ENCODE results near the gene ARMC12.
"Not testable (repeated sequence)": the region's sequence is repeated elsewhere in the genome, so short reads cannot be mapped to it uniquely, and the experiment has no call there.

ARMC12 gene, protein sequence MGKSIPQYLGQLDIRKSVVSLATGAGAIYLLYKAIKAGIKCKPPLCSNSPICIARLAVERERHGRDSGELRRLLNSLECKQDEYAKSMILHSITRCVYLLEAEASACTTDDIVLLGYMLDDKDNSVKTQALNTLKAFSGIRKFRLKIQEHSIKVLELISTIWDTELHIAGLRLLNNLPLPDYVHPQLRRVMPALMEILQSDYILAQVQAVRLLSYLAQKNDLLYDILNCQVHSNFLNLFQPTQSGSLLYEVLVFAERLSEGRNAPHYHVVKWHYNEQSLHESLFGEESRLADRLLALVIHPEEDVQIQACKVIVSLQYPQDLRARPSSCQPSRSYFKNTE
- total RNA-seq: 0.86 to 1.3 (median 1.2) reads per million in 3 donors

DNA sequence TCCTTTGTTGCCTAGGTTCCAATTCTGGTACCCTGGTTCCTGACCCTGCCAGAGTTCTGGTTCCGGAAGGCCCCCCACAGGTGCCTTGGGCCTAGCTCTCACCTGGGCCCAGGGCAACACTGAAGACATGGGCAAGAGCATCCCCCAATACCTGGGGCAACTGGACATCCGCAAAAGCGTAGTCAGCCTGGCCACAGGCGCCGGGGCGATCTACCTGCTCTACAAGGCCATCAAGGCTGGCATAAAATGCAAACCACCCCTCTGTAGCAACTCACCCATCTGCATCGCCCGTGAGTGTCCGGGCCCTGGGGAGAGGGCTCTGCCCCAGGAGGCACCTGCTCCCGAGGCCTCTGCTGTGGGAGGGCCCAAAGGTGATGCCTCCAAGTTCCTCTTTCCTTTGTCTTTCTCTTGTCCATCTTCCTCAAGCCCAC, at the start of gene ARMC12:
Gene ARMC12 (plus strand): TSS at position 51 of the 431 bp plus-strand sequence. CDS start 77 bp downstream, at position 128.
- Histone ChIP-seq H3K4me3 (ENCODE audit: insufficient read depth, low read depth, low read length, poor library complexity, severe bottlenecking) (no peak within 1 kb of the TSS), H3K27ac (ENCODE audit: insufficient read depth, low read length, poor library complexity, severe bottlenecking) (peak within 1 kb of the TSS; percentile 4), H3K36me3 (ENCODE audit: control insufficient read depth, insufficient read depth, low read length) (no peaks in the 10 kb centered on the region), H3K4me1 (ENCODE audit: control insufficient read depth, insufficient read depth, low read length, poor library complexity, severe bottlenecking) (peaks cover 34% of the 10 kb centered on the region), H3K9me3 (ENCODE audit: control insufficient read depth, low read length) (no peaks in the 10 kb centered on the region), H3K27me3 (replicated peaks; ENCODE audit: control insufficient read depth, insufficient read depth, low read length, poor library complexity, severe bottlenecking) (no peaks in the 10 kb centered on the region)
- DNase-seq: no peak

DNA sequence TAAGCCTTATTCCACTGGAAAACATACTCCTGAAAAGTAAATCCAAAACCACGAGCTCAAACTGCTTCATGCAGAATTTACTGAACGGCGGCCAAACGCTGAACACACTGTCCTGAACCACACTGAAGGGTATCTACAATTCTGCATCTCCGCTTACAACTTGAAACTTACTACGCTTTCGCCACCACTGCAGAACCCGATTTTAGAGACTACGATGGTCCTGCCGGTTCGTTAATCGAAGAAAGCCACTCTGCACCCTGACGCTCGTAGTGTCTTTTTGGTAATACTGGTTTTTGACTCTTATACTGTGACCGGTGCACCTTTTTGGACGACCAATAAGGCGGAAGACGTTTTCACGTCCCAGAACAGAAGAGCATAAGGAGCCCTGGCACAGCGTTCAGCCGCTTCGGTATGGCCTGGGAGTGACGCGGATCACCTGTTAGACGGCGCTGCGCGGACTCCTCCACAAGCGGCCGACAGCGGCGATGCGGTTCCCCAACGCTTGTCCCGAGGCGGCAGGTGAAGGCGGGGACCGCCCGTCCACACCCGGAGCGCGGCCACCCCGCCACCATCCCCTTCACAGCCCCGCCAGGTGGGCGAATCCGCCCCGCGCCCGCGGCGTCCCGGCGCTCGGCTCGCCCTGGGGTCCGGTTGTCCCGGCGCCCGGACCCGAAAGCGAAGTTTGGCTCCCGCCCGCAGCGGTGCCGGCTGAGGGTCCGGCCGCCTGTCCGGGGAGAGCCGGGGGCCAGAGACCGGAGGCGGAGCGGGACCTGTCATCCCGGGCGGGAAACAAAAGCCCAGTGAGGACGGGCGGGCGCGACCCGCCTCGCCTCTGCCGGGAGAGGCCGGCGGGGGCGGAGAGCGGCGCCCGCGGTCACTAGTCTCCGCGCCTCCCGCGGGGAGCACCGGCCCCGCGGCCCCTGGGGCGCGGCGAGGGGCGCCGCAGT, 48.9 kb upstream of the ARMC12 start:
- peak overlapping the region; percentile 95 for H3K4me3 ChIP-seq (ENCODE audit: insufficient read depth, low read depth, low read length, poor library complexity, severe bottlenecking)
- no peaks in the 10 kb centered on the region for H3K27me3 ChIP-seq (replicated peaks; ENCODE audit: control insufficient read depth, insufficient read depth, low read length, poor library complexity, severe bottlenecking)
- H3K9me3 ChIP-seq (ENCODE audit: control insufficient read depth, low read length): no peaks in the 10 kb centered on the region
- H3K27ac ChIP-seq (ENCODE audit: insufficient read depth, low read length, poor library complexity, severe bottlenecking): peak overlapping the region; percentile 78
- peak; percentile 12 to 38 (median 26) for DNase-seq
- peaks cover 3% of the 10 kb centered on the region for H3K36me3 ChIP-seq (ENCODE audit: control insufficient read depth, insufficient read depth, low read length)
- peaks cover 6% of the 10 kb centered on the region for H3K4me1 ChIP-seq (ENCODE audit: control insufficient read depth, insufficient read depth, low read length, poor library complexity, severe bottlenecking)

DNA sequence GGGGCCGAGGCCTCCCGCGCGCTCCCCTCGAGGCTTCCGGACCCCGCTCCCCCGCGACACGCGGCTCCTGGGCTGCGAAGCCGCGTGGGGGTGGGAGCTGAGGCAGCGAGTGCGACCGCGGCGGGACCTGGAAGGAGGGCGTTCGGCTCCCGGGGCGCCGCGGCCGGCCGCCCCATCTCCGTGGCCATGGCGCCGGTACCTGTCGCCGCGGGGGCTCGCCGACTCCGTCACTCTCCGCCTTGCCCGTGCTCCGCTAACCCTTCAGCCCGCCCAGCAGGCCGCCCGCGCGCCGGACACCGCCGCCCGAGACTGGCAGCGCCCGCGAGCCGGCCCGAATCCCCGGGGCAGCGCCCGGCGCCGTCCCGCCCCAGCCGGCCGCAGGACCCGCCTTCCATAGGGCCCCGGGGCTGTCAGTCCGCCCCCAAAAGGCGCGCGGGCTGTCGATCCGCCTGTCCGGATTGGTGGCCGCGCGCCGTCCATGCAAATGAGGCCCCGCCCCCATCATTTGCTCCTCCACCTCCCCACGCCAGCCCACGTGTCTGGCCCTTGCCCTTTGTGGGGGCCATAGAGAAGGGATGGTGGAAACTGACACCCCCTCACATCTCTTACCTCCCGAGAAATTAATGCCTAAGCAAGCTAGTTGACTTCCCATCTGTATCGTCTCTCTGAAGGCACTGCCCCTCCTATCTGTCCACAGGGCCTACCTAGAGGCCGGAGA, 48.1 kb upstream of the ARMC12 start, which contains the start of gene FKBP5:
Gene FKBP5 (minus strand): TSS at position 311 of the 718 bp plus-strand sequence. CDS start 46,091 bp downstream, outside the sequence.
- Histone ChIP-seq H3K27me3 (replicated peaks; ENCODE audit: control insufficient read depth, insufficient read depth, low read length, poor library complexity, severe bottlenecking) (no peaks in the 10 kb centered on the region), H3K4me1 (ENCODE audit: control insufficient read depth, insufficient read depth, low read length, poor library complexity, severe bottlenecking) (peaks cover 3% of the 10 kb centered on the region), H3K9me3 (ENCODE audit: control insufficient read depth, low read length) (no peaks in the 10 kb centered on the region), H3K36me3 (ENCODE audit: control insufficient read depth, insufficient read depth, low read length) (peaks cover 3% of the 10 kb centered on the region), H3K4me3 (ENCODE audit: insufficient read depth, low read depth, low read length, poor library complexity, severe bottlenecking) (peak within 1 kb of the TSS; percentile 95), H3K27ac (ENCODE audit: insufficient read depth, low read length, poor library complexity, severe bottlenecking) (peak within 1 kb of the TSS; percentile 78)
- DNase-seq: peak; percentile 76 to 86 (median 78)

DNA sequence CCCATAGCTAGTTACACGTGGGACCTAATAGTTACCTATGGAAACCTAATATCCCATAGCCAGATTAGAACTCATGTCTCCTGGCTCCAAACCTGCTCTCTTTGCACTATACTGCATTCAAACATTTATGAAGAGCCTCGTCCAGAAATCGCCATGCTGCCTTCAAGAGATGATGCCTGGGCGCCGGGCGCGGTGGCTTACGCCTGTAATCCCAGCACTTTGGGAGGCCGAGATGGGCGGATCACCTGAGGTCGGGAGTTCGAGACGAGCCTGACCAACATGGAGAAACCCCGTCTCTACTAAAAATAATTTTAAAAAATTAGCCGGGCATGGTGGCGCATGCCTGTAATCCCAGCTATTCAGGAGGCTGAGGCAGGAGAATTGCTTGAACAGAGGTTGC, 46.8 kb upstream of the ARMC12 start:
- not testable (repeated sequence) for H3K4me3 ChIP-seq (ENCODE audit: insufficient read depth, low read depth, low read length, poor library complexity, severe bottlenecking); DNase-seq; H3K9me3 ChIP-seq (ENCODE audit: control insufficient read depth, low read length); H3K4me1 ChIP-seq (ENCODE audit: control insufficient read depth, insufficient read depth, low read length, poor library complexity, severe bottlenecking); H3K27me3 ChIP-seq (replicated peaks; ENCODE audit: control insufficient read depth, insufficient read depth, low read length, poor library complexity, severe bottlenecking); H3K36me3 ChIP-seq (ENCODE audit: control insufficient read depth, insufficient read depth, low read length); H3K27ac ChIP-seq (ENCODE audit: insufficient read depth, low read length, poor library complexity, severe bottlenecking)

DNA sequence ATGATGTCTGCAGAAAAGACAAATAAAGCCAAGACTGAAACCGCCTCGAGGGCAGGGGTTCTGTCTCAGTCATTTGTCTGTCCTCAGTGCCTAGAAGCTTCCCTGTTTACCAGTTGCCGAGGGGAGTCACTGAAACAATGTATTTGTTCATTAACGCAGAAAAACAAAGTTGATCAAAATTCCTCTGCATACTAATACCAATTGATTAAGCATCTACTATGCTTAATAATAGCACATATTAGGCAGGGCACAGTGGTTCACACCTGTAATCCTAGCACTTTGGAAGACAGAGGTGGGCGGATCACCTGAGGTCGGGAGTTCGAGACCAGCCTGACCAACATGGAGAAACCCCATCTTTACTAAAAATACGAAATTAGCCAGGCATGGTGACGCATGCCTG, 46.3 kb upstream of the ARMC12 start:
- peaks cover 3% of the 10 kb centered on the region for H3K4me1 ChIP-seq (ENCODE audit: control insufficient read depth, insufficient read depth, low read length, poor library complexity, severe bottlenecking)
- no peak overlapping the region for H3K27ac ChIP-seq (ENCODE audit: insufficient read depth, low read length, poor library complexity, severe bottlenecking)
- DNase-seq: no peak
- H3K27me3 ChIP-seq (replicated peaks; ENCODE audit: control insufficient read depth, insufficient read depth, low read length, poor library complexity, severe bottlenecking): no peaks in the 10 kb centered on the region
- no peaks in the 10 kb centered on the region for H3K9me3 ChIP-seq (ENCODE audit: control insufficient read depth, low read length)
- no peak overlapping the region for H3K4me3 ChIP-seq (ENCODE audit: insufficient read depth, low read depth, low read length, poor library complexity, severe bottlenecking)
- H3K36me3 ChIP-seq (ENCODE audit: control insufficient read depth, insufficient read depth, low read length): no peaks in the 10 kb centered on the region

DNA sequence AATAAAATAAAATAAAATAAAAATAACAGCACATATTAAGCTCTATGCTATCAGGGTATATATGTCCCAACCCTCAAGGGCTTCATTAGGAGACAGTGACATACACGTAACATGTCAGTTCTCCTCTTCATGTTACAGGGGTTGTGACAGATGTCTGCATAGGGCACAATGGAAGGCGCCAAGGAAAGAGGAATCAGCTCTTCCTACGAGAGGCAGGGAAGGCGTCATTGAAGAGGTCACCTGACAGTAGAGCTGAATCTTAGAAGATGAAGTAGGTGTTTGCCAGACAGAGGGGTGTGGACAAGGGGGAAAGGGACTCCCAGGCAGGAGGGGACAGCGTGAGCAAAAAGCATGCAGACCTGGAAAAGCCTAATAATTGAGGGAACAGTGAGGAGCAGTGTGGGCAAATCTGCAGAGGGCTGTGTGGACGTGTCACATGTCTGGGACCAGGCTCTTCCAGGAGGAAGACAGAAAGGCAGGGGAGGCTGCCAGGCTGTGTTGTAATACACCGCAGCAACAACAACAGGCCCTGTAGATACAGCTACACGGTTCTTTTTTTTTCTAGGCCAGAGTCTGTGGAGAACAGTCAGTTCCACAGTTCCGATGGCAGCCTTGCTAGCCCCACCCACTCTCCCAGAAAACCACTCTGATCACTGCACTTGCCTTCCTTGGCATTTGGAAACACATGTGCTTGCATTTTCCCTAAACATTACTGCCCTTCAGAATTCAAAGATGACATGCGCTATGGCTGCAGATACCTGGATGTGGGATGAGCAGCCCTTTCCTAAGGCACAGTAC, 45.6 kb upstream of the ARMC12 start:
- DNase-seq: no peak
- no peaks in the 10 kb centered on the region for H3K27me3 ChIP-seq (replicated peaks; ENCODE audit: control insufficient read depth, insufficient read depth, low read length, poor library complexity, severe bottlenecking)
- H3K9me3 ChIP-seq (ENCODE audit: control insufficient read depth, low read length): no peaks in the 10 kb centered on the region
- no peak overlapping the region for H3K4me3 ChIP-seq (ENCODE audit: insufficient read depth, low read depth, low read length, poor library complexity, severe bottlenecking)
- H3K27ac ChIP-seq (ENCODE audit: insufficient read depth, low read length, poor library complexity, severe bottlenecking): no peak overlapping the region
- no peaks in the 10 kb centered on the region for H3K36me3 ChIP-seq (ENCODE audit: control insufficient read depth, insufficient read depth, low read length)
- peaks cover 3% of the 10 kb centered on the region for H3K4me1 ChIP-seq (ENCODE audit: control insufficient read depth, insufficient read depth, low read length, poor library complexity, severe bottlenecking)

DNA sequence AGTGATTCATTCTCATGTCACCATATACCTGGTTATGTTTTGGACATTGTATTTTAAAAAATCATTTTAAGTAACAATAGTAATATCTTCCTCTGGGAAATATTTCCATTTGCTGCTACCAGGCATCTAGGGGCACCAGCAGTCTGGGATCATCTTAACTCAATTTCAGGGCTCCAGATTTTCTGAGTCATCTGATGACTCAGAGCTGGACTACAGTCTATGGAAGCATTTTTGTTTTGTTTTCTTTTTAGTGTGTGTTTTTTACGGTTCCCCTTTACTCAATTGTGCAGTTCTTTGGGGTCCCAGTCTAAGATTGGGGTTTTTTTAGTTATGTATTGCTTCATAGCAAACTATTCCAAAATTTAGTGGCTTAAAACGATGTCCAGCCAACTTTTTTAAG, 42.4 kb upstream of the ARMC12 start:
- no peak for DNase-seq

DNA sequence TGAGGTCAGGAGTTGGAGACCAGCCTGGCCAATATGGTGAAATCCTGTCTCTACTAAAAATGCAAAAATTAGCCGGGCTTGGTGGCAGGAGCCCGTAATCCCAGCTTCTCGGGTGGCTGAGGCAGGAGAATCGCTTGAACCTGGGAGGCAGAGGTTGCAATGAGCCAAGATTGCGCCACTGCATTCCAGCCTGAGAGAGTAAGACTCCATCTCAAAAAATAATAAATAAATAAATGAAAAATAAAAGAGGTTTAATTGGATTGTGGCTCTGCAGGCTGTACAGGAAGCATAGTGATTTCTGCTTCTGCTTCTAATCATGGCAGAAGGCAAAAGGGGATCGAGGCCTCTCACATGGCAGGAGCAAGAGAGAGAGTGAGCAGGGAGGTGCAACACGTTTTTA, 38.4 kb upstream of the ARMC12 start:
- not testable (repeated sequence) for H3K4me1 ChIP-seq (ENCODE audit: control insufficient read depth, insufficient read depth, low read length, poor library complexity, severe bottlenecking); H3K27me3 ChIP-seq (replicated peaks; ENCODE audit: control insufficient read depth, insufficient read depth, low read length, poor library complexity, severe bottlenecking); H3K9me3 ChIP-seq (ENCODE audit: control insufficient read depth, low read length); DNase-seq; H3K4me3 ChIP-seq (ENCODE audit: insufficient read depth, low read depth, low read length, poor library complexity, severe bottlenecking); H3K36me3 ChIP-seq (ENCODE audit: control insufficient read depth, insufficient read depth, low read length); H3K27ac ChIP-seq (ENCODE audit: insufficient read depth, low read length, poor library complexity, severe bottlenecking)

More for the DNA sequence above, 42.4 kb upstream of the ARMC12 start:
- no peaks in the 10 kb centered on the region for H3K9me3 ChIP-seq (ENCODE audit: control insufficient read depth, low read length)
- H3K27ac ChIP-seq (ENCODE audit: insufficient read depth, low read length, poor library complexity, severe bottlenecking): no peak overlapping the region
- no peak overlapping the region for H3K4me3 ChIP-seq (ENCODE audit: insufficient read depth, low read depth, low read length, poor library complexity, severe bottlenecking)
- no peaks in the 10 kb centered on the region for H3K36me3 ChIP-seq (ENCODE audit: control insufficient read depth, insufficient read depth, low read length)
- no peaks in the 10 kb centered on the region for H3K4me1 ChIP-seq (ENCODE audit: control insufficient read depth, insufficient read depth, low read length, poor library complexity, severe bottlenecking)
- no peaks in the 10 kb centered on the region for H3K27me3 ChIP-seq (replicated peaks; ENCODE audit: control insufficient read depth, insufficient read depth, low read length, poor library complexity, severe bottlenecking)

DNA sequence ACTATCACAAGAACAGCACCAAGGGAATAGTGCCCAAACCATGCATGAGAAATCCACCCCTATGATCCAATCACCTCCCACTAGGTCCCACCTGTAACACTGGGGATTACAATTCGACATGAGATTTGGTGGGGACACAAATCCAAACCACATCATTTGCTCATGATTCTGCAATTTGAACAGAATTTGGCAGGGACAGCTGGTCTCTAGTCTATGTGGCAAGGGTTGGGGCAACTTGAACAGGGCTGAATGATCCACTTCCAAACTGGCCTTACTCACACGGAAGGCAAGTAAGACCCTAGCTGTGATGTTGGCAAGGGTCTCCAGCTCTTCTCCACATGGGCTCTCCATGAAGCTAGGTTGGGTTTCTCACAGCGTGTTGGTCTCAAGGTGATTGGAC, 38.0 kb upstream of the ARMC12 start:
- Histone ChIP-seq H3K36me3 (ENCODE audit: control insufficient read depth, insufficient read depth, low read length) (no peaks in the 10 kb centered on the region), H3K4me3 (ENCODE audit: insufficient read depth, low read depth, low read length, poor library complexity, severe bottlenecking) (no peak overlapping the region), H3K27me3 (replicated peaks; ENCODE audit: control insufficient read depth, insufficient read depth, low read length, poor library complexity, severe bottlenecking) (no peaks in the 10 kb centered on the region), H3K9me3 (ENCODE audit: control insufficient read depth, low read length) (peaks cover 3% of the 10 kb centered on the region), H3K4me1 (ENCODE audit: control insufficient read depth, insufficient read depth, low read length, poor library complexity, severe bottlenecking) (no peaks in the 10 kb centered on the region), H3K27ac (ENCODE audit: insufficient read depth, low read length, poor library complexity, severe bottlenecking) (no peak overlapping the region)
- DNase-seq: no peak

Data from effector memory CD4-positive, alpha-beta T cell (primary cell).